Activated CD4-positive, alpha-beta T cell treated with anti-CD3 and anti-CD28 coated beads, Interleukin-2, amount 10 ng/mL, durations not matched to agents 7 days and 5 days (primary cell): ENCODE measurements around the gene CROCC. TPM values are rescaled to one million over a fixed set of nuclear protein-coding genes. Genes with fewer than 3 reads are reported as not detected.
A peak's percentile ranks its signal among the peaks of the same experiment; 100 is the strongest.

Source experiments
- CTCF ChIA-PET: fragments of 350-600 bp; sonication (Branson Sonifier 250); formaldehyde crosslinking; loops from one replicate; lab custom pipeline; 2021; ENCODE audit warnings: antibody characterized with exemption; lab: Charles Lee
- POLR2A ChIA-PET: fragments of 350-600 bp; sonication (Branson Sonifier 250); formaldehyde crosslinking; loops from one replicate; lab custom pipeline; 2021; ENCODE audit warnings: antibody characterized with exemption; lab: Charles Lee
- DNase-seq: peaks from one replicate; pipeline ENCODE4 v3.0.0-alpha.2; 2020
- H3K27ac Mint-ChIP-seq: one replicate; pipeline ENCODE4 v1.8.0; 2021; ENCODE audit warnings: mild to moderate bottlenecking, moderate library complexity, mixed read lengths
- H3K27me3 Mint-ChIP-seq: one replicate; pipeline ENCODE4 v1.8.0; 2021; ENCODE audit warnings: mixed read lengths
- H3K36me3 Mint-ChIP-seq: one replicate; pipeline ENCODE4 v1.8.0; 2021; ENCODE audit warnings: low read depth, mixed read lengths
- H3K4me1 Mint-ChIP-seq: one replicate; pipeline ENCODE4 v1.8.0; 2021; ENCODE audit warnings: mixed read lengths
- H3K4me3 Mint-ChIP-seq: one replicate; pipeline ENCODE4 v1.8.0; 2021; ENCODE audit warnings: mild to moderate bottlenecking, moderate library complexity, mixed read lengths
- H3K9me3 Mint-ChIP-seq: one replicate; pipeline ENCODE4 v1.8.0; 2021; ENCODE audit warnings: mixed read lengths
- total RNA-seq, 2 experiments: library from RNA; stranded (reverse); gene quantifications; one replicate each; pipeline ENCODE4 v1.2.3, GENCODE V29; 2021

Gene CROCC
- total RNA-seq, 2 experiments from 2014 or later = 30.7 to 37.3 TPM

DNA sequence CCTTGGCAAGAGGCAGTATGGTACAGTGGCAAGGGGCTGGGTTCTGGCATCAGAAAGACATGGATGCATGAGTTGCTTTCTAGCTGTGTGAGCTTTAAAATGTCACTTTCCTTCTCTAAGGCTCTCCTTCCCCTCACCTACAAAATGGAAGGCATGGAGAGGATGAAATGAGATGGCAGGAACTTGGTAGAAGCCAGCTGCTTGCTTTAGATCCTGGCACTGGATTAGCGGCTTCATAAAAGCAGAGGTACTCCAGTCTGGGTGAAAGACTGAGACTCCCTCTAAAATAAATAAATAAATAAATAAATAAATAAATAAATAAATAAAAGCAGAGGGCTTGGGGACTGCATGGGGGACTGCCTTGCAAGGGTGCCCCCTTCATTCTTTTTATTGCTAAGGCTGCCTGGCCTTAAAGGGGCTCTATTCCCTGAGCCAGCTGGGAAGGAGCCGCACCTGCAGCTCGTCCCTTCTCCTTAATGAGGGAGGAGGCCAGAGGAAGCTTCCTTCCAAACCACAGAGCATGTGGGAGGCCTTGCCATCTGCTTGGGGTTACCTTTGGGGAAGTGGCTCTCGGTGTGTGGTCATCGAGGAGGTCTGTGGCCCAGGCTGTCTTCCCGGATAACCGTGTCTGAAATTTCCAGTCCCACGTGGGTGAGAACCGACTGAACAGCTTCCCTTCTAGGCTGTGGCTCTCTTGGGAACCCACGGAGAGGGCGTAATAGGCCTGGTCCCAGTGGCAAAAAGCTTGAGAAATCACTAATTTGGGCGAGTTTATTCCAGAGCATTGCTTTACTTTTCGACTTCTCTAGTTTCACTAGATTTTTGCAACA, 92.0 kb downstream of the CROCC start:
- Mint-ChIP-seq H3K27me3 (peaks cover 3% of the 10 kb centered on the region), H3K36me3 (peaks cover 2% of the 10 kb centered on the region), H3K4me1 (peaks cover 29% of the 10 kb centered on the region), H3K4me3 (no peak overlapping the region), H3K9me3 (no peaks in the 10 kb centered on the region), H3K27ac (no peak overlapping the region)
- DNase-seq = no peak
- POLR2A ChIA-PET = no interaction called here
- CTCF ChIA-PET = interaction anchor here (2.2 kb wide), 1 partner anchor 10 kb away, joined by 6 read pairs; no protein-coding TSS in a partner anchor

DNA sequence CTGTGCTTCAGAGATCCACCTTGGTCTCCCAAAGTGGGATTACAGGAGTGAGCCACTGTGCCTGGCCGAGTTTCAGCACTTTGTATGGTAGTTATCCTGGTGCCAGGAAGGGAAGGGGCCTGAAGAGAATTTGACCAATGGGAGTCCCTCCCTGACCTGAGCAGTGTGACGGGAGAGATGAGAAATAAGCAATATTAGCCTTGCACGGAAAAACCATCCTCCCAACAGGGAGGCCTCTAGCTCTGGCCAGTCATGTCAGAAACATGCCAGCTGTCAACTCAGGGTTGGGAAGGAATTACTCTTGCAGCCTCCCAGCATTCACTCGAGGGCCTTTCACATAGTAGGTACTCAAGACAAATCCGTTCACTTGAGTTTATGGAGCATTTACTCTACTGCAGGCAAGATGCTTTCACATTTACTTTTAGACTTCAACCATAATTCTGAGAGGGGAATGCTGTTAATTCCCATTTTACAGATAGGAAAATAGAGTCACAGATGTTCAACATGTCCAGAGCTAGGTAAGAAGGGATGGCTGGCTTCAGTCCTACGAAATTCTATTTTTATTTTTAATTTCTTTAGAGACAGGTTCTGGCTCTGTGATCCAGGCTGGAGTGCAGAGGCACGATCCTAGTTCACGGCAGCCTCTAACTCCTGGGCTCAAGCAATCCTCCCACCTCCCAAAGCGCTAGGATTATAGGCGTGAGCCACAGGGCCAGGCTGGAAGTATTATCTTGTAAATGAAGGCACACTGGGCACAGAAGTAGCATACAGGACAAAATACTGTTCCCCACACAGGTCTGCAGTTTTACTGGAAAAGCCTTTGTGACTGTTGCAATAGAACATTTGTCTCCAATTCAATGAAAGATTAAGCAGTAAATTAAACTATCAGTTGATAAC, 93.2 kb downstream of the CROCC start:
- H3K4me1 Mint-ChIP-seq = peaks cover 35% of the 10 kb centered on the region
- H3K9me3 Mint-ChIP-seq = no peaks in the 10 kb centered on the region
- no peak overlapping the region for H3K27ac Mint-ChIP-seq
- H3K36me3 Mint-ChIP-seq = peaks cover 13% of the 10 kb centered on the region
- H3K27me3 Mint-ChIP-seq = peaks cover 3% of the 10 kb centered on the region
- DNase-seq = no peak
- ChIA-PET CTCF (no interaction called here), POLR2A (no interaction called here)
- no peak overlapping the region for H3K4me3 Mint-ChIP-seq

DNA sequence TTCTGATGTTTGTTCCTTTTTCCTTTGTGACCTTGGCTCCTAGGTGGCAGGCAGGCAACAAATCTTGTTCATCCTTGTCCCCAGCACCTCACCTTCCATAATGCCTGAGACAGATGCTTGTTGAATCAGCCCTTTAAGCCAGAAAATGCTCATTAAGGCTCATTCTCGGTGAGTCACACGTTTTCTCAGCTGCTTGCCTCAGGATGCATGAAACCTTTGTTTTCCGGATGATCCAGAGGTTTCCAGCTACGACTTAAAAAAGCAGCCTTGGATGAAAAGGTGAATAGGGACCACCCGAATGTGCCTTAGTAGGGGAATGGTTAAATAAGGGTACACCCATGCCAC, 94.6 kb downstream of the CROCC start:
- H3K4me1 Mint-ChIP-seq = peaks cover 25% of the 10 kb centered on the region
- POLR2A ChIA-PET = no interaction called here
- H3K9me3 Mint-ChIP-seq = no peaks in the 10 kb centered on the region
- no peak overlapping the region for H3K27ac Mint-ChIP-seq
- DNase-seq = no peak
- CTCF ChIA-PET = interaction anchor here (1.3 kb wide), 1 partner anchor 79 kb away, joined by 3 read pairs; no protein-coding TSS in a partner anchor
- peaks cover 19% of the 10 kb centered on the region for H3K36me3 Mint-ChIP-seq
- H3K27me3 Mint-ChIP-seq = peaks cover 3% of the 10 kb centered on the region
- H3K4me3 Mint-ChIP-seq = no peak overlapping the region

DNA sequence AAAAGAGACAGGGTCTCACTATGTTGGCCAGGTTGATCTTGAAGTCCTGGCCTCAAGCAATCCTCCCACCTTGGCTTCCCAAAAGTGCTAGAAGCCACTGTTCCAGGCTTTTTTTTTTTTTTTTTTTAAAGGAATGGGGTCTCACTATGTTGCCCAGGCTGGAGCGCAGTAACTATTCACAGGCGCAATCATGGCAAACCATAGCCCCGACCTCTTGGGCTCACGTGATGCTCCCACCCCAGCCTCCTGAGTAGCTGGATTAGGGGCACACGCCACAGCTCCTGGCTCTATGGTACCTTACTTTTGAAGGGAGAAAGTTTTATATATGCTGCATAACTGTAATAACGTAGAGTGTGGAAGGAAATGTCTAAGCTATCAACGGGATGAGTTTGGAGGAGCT, 95.7 kb downstream of the CROCC start:
- Mint-ChIP-seq H3K36me3 (peaks cover 22% of the 10 kb centered on the region), H3K27me3 (peaks cover 3% of the 10 kb centered on the region)

DNA sequence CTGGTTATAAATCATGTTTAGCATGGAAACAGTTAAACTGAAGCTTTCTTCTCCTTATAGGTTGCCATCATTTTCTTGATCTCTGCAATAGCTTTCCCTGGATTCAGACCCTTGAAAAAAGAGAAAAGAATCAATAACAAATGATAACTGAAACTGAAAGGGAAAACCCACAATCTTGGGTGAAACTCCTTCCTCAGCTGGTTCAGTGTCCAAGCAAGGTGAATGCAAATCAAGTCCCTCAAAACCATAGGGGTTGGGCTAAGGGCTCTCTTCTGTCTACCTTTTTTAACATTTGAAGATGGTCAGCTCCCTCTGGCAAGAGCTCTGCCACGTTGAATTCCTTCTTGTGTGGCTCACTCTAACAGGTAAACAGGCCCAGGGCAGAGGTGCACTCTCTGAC, 97.1 kb downstream of the CROCC start:
- H3K36me3 Mint-ChIP-seq = peaks cover 29% of the 10 kb centered on the region
- CTCF ChIA-PET = no interaction called here
- H3K9me3 Mint-ChIP-seq = no peaks in the 10 kb centered on the region
- H3K27me3 Mint-ChIP-seq = no peaks in the 10 kb centered on the region
- no peak overlapping the region for H3K4me3 Mint-ChIP-seq
- DNase-seq = no peak
- POLR2A ChIA-PET = no interaction called here
- peak overlapping the region; percentile 72 for H3K27ac Mint-ChIP-seq
- peaks cover 30% of the 10 kb centered on the region for H3K4me1 Mint-ChIP-seq

More for the DNA sequence above, 95.7 kb downstream of the CROCC start:
- Mint-ChIP-seq H3K4me3 (no peak overlapping the region), H3K4me1 (peaks cover 28% of the 10 kb centered on the region), H3K27ac (no peak overlapping the region), H3K9me3 (no peaks in the 10 kb centered on the region)
- POLR2A ChIA-PET = no interaction called here
- CTCF ChIA-PET = interaction anchor here (1.0 kb wide), 1 partner anchor 8 kb away, joined by 3 read pairs; no protein-coding TSS in a partner anchor
- no peak for DNase-seq

DNA sequence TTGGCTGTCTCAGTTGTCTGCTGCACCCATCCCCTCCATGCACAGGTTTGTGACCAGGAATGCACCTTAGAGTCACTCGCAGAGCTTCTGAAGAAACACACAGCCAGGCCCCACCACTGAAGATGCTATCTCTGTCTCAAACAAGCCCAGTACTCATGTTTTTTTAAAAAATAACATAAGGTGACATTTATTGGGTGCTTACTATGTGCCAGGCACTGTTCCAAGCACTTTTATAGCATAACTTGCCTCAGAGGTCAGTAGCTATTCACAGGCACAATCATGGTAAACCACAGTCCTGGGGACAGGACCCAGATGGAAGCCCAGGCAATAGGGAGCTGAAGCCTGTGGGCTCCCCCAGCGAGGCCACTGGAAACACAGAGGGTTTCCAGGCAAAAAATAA, 98.8 kb downstream of the CROCC start:
- DNase-seq = no peak
- CTCF ChIA-PET = interaction anchor here (0.9 to 1.8 kb wide), 2 partner anchors 50 to 61 kb away, joined by 3 read pairs; no protein-coding TSS in a partner anchor
- H3K4me3 Mint-ChIP-seq = no peak overlapping the region
- H3K36me3 Mint-ChIP-seq = peaks cover 33% of the 10 kb centered on the region
- peaks cover 26% of the 10 kb centered on the region for H3K4me1 Mint-ChIP-seq
- peak overlapping the region; percentile 38 for H3K27ac Mint-ChIP-seq
- H3K27me3 Mint-ChIP-seq = no peaks in the 10 kb centered on the region
- POLR2A ChIA-PET = no interaction called here
- H3K9me3 Mint-ChIP-seq = no peaks in the 10 kb centered on the region

DNA sequence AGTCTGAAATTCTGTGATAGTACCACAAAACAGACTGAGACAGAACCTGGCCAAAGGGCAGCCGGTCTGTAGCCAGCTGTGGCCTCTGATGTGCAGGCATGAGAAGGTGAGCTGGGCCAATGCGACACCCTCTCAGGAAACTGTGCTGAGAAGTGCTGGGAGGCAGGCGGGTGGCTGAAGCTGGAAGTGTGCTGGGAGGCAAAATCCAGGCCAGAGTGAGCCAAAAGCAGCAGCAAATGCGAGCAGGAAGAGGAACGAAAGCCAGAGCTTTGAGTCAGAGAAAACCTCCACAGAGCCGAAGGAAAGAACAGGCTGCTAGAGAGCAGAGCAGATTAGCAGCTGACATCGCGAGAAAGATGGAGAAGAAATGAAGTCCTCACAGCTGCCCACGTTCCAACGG, 100.2 kb downstream of the CROCC start:
- Mint-ChIP-seq H3K9me3 (no peaks in the 10 kb centered on the region), H3K4me3 (no peak overlapping the region), H3K27ac (peak overlapping the region; percentile 60), H3K27me3 (no peaks in the 10 kb centered on the region), H3K4me1 (peaks cover 26% of the 10 kb centered on the region), H3K36me3 (peaks cover 33% of the 10 kb centered on the region)
- DNase-seq = no peak
- ChIA-PET CTCF (interaction anchor here (1.1 to 1.8 kb wide), 2 partner anchors 9 to 51 kb away, joined by 3 to 4 read pairs; no protein-coding TSS in a partner anchor), POLR2A (interaction anchor here (0.6 kb wide), 1 partner anchor 117 kb away, joined by 4 read pairs; no protein-coding TSS in a partner anchor)

Other genes with a start within 250 kb of the CROCC start
- 1,000 to 10,000 TPM; 2,316 to 2,477 TPM for gene RNU1-4, start 181.4 kb upstream of the CROCC start, total RNA-seq
- 1,000 to 10,000 TPM; 2,316 to 2,477 TPM for gene RNU1-2, start 26.0 kb upstream of the CROCC start, total RNA-seq
- not detected for gene MFAP2, start 58.7 kb downstream of the CROCC start, total RNA-seq
- gene ATP13A2, start 90.0 kb downstream of the CROCC start, total RNA-seq = 10 to 100 TPM; 57.1 to 59.4 TPM
- gene SDHB, start 132.1 kb downstream of the CROCC start, total RNA-seq = 10 to 100 TPM; 77.7 to 82.8 TPM
- under 1 TPM; 0.05 to 0.23 TPM for gene PADI2, start 197.5 kb downstream of the CROCC start, total RNA-seq